ENCODE measurements around the gene FAM13C. TPM values are rescaled to one million over a fixed set of nuclear protein-coding genes. Genes with fewer than 3 reads are reported as not detected.

Gene FAM13C
- total RNA-seq, 3 donors from 2014 or later: 6.9 to 17.8 (median 13.9) TPM

DNA sequence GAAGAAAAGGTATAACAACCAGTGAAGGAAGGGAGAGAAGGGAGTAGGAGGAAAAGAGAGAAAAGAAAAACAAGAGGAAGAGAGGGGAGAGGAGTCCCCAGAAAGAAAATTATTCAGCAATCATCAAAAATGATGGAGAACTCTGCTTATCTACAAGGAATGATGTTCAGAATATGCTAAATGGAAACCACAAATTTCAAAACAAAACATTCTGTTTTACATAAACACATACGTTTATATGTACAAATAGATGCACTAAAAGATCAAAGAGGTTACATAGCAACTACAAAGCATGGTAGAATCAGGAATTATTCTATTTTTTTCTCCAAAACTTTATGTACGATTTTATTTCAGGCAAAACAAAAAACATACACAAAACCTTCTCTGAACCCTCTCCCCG is 91.9 kb downstream of the FAM13C start:
- DNase-seq (ENCODE audit: low spot score in 2 of 2): no peak
- no peaks in the 10 kb centered on the region for H3K4me1 ChIP-seq
- TF ChIP-seq, protein P1, sequence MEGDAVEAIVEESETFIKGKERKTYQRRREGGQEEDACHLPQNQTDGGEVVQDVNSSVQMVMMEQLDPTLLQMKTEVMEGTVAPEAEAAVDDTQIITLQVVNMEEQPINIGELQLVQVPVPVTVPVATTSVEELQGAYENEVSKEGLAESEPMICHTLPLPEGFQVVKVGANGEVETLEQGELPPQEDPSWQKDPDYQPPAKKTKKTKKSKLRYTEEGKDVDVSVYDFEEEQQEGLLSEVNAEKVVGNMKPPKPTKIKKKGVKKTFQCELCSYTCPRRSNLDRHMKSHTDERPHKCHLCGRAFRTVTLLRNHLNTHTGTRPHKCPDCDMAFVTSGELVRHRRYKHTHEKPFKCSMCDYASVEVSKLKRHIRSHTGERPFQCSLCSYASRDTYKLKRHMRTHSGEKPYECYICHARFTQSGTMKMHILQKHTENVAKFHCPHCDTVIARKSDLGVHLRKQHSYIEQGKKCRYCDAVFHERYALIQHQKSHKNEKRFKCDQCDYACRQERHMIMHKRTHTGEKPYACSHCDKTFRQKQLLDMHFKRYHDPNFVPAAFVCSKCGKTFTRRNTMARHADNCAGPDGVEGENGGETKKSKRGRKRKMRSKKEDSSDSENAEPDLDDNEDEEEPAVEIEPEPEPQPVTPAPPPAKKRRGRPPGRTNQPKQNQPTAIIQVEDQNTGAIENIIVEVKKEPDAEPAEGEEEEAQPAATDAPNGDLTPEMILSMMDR (IDR thresholded peaks at IDR 0.05): no peak
- TF ChIP-seq POLR2AphosphoS5 (IDR thresholded peaks at IDR 0.05) (no peak), POLR2A (IDR thresholded peaks at IDR 0.05) (no peak)
- intact Hi-C loops (cut with DNase I; ENCODE audit: low total_unique reads): no loop called here
- no peaks in the 10 kb centered on the region for H3K27me3 ChIP-seq
- no peak overlapping the region for H3K4me3 ChIP-seq
- no peaks in the 10 kb centered on the region for H3K9me3 ChIP-seq
- H3K27ac ChIP-seq: no peak overlapping the region
- no peaks in the 10 kb centered on the region for H3K36me3 ChIP-seq

DNA sequence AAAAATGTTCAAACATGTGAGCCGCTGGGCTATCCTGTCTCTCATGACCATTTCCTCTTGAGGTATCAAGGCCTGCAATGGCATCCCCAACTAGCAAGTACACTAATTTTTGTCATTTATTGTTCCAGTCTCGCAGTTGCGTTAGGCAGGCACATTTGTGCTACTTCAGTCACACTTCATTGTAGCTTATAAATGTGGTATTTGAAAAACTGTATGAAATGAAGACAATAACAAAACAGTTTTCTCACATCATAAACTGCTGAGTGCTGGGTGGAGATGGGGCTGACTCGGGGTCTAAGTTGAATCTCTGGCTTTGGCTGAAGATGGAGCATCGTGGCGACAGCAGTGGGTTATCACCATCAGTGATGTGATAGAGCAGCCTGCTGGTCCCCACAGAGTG is 92.7 kb downstream of the FAM13C start:
- no peaks in the 10 kb centered on the region for H3K4me1 ChIP-seq
- TF ChIP-seq, protein P1 (IDR thresholded peaks at IDR 0.05): no peak
- TF ChIP-seq POLR2AphosphoS5 (IDR thresholded peaks at IDR 0.05): no peak
- TF ChIP-seq POLR2A (IDR thresholded peaks at IDR 0.05): no peak
- intact Hi-C loops (cut with DNase I; ENCODE audit: low total_unique reads): no loop called here
- no peaks in the 10 kb centered on the region for H3K27me3 ChIP-seq
- H3K27ac ChIP-seq: no peak overlapping the region
- H3K9me3 ChIP-seq: no peaks in the 10 kb centered on the region
- DNase-seq (ENCODE audit: low spot score in 2 of 2): no peak
- H3K36me3 ChIP-seq: no peaks in the 10 kb centered on the region
- no peak overlapping the region for H3K4me3 ChIP-seq

DNA sequence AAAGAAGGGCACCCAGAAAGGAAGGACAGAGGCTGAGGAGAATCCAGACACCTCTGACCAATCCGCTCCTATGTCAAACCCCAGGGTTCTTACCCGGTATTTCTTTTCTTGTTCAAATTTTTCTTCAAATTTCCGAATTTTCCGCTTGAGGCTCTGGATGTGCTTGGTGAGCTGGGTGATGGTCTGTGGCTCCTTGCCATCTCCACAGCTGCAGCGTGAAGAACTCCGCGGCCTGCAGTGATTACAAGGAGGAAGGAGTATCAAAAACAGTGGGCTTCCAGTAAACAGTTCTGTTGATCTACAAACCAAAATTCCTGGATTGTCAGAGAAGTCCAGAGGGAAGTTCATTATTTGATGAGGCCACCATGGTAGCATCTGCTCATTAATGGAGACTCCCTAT is 93.9 kb downstream of the FAM13C start:
- Histone ChIP-seq H3K4me3 (no peak overlapping the region), H3K4me1 (no peaks in the 10 kb centered on the region), H3K9me3 (no peaks in the 10 kb centered on the region), H3K27me3 (no peaks in the 10 kb centered on the region), H3K27ac (no peak overlapping the region), H3K36me3 (no peaks in the 10 kb centered on the region)
- intact Hi-C loops (cut with DNase I; ENCODE audit: low total_unique reads): no loop called here
- no peak for DNase-seq (ENCODE audit: low spot score in 2 of 2)
- TF ChIP-seq, protein P1 (IDR thresholded peaks at IDR 0.05): no peak
- TF ChIP-seq POLR2AphosphoS5 (IDR thresholded peaks at IDR 0.05) (no peak), POLR2A (IDR thresholded peaks at IDR 0.05) (no peak)

DNA sequence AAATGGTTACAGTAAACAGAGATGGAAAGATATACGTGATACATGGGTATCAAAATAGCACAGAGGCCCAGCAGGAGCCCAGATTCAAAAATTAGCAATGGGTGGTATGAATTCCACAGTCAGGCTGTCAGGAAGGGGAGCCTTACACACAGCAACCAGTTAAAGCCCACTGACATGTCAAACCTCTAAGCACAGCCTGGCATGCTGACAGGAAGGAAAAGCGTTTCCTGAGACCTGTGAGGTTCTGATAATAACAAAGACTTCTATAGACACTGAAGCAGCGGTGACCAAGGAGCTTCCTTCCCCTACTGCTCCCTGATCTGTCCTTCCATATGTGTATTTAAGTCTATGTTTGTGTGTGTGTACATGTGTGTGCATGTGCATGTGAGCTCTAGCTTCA is 96.0 kb downstream of the FAM13C start:
- Histone ChIP-seq H3K27me3 (no peaks in the 10 kb centered on the region), H3K4me3 (no peak overlapping the region), H3K9me3 (no peaks in the 10 kb centered on the region), H3K27ac (no peak overlapping the region), H3K4me1 (no peaks in the 10 kb centered on the region), H3K36me3 (no peaks in the 10 kb centered on the region)
- intact Hi-C loops (cut with DNase I; ENCODE audit: low total_unique reads): no loop called here
- TF ChIP-seq POLR2AphosphoS5 (IDR thresholded peaks at IDR 0.05): no peak
- TF ChIP-seq, protein P1 (IDR thresholded peaks at IDR 0.05): no peak
- no peak for TF ChIP-seq POLR2A (IDR thresholded peaks at IDR 0.05)
- no peak for DNase-seq (ENCODE audit: low spot score in 2 of 2)

DNA sequence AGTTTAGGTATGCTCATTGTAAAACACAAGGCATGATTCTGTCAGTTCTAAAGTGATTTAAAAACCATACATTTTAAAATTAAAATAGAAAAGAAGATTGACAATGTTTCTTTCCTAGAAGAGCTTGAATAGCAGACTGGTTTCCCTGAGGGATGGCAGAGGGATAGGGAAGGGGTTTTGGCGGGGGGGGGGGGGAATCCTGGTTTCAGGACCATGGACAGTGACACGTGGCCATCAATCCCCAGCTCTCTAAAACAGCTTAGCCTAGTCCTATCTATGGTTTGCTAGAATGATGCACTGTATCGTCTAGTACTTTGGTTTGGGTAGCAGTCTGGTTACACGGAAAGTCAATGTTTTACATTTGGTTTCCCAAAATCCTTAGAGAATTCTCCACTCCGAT is 97.2 kb downstream of the FAM13C start:
- Histone ChIP-seq H3K9me3 (no peaks in the 10 kb centered on the region), H3K4me3 (no peak overlapping the region), H3K4me1 (no peaks in the 10 kb centered on the region), H3K27ac (no peak overlapping the region), H3K36me3 (no peaks in the 10 kb centered on the region), H3K27me3 (no peaks in the 10 kb centered on the region)
- DNase-seq (ENCODE audit: low spot score in 2 of 2): no peak
- TF ChIP-seq POLR2A (IDR thresholded peaks at IDR 0.05) (no peak), POLR2AphosphoS5 (IDR thresholded peaks at IDR 0.05) (no peak)
- TF ChIP-seq, protein P1 (IDR thresholded peaks at IDR 0.05): no peak
- intact Hi-C loops (cut with DNase I; ENCODE audit: low total_unique reads): no loop called here
